HG03103 (cell line): ENCODE data around the gene PLGRKT.
"Not testable (repeated sequence)": the region's sequence is repeated elsewhere in the genome, so short reads cannot be mapped to it uniquely, and the experiment has no call there.

Experiments
- ATAC-seq: cut with Tn5 transposase; IDR thresholded peaks from one replicate; pipeline ENCODE4 v1.9.1; 2021; ENCODE audit warnings: low read depth; ENCODE audit not compliant: unreplicated experiment

PLGRKT gene

GRCh38 chr9:5433841-5434810 is 3.6 kb downstream of the PLGRKT start:
- ATAC-seq = not testable (repeated sequence)

GRCh38 chr9:5433328-5433727 is 4.4 kb downstream of the PLGRKT start:
- not testable (repeated sequence) for ATAC-seq

GRCh38 chr9:5432890-5433289 is 4.8 kb downstream of the PLGRKT start:
- not testable (repeated sequence) for ATAC-seq

GRCh38 chr9:5430912-5431311 is 6.8 kb downstream of the PLGRKT start:
- ATAC-seq = no peak

GRCh38 chr9:5429873-5430564 is 7.7 kb downstream of the PLGRKT start:
- no peak for ATAC-seq

- no peak for ATAC-seq
Measured at GRCh38 chr9:5428794-5429528, 8.8 kb downstream of the PLGRKT start.

- no peak for ATAC-seq
Measured at GRCh38 chr9:5428172-5428571, 9.6 kb downstream of the PLGRKT start.

- no peak for ATAC-seq
Measured at GRCh38 chr9:5427005-5427404, 10.7 kb downstream of the PLGRKT start.

GRCh38 chr9:5425006-5425628 is 12.6 kb downstream of the PLGRKT start:
- ATAC-seq = no peak

- no peak for ATAC-seq
Measured at GRCh38 chr9:5422276-5422675, 15.4 kb downstream of the PLGRKT start.

- ATAC-seq = no peak
Measured at GRCh38 chr9:5421163-5421562, 16.6 kb downstream of the PLGRKT start.

GRCh38 chr9:5419987-5420386 is 17.7 kb downstream of the PLGRKT start:
- ATAC-seq = no peak

GRCh38 chr9:5418481-5418880 is 19.2 kb downstream of the PLGRKT start:
- ATAC-seq = no peak

- ATAC-seq = no peak
Measured at GRCh38 chr9:5416953-5417352, 20.8 kb downstream of the PLGRKT start.

- ATAC-seq = no peak
Measured at GRCh38 chr9:5408596-5408995, 29.1 kb downstream of the PLGRKT start.

GRCh38 chr9:5402217-5402616 is 35.5 kb downstream of the PLGRKT start:
- no peak for ATAC-seq

GRCh38 chr9:5397547-5397946 is 40.2 kb downstream of the PLGRKT start:
- ATAC-seq = not testable (repeated sequence)

GRCh38 chr9:5395428-5395827 is 42.3 kb downstream of the PLGRKT start:
- no peak for ATAC-seq

- not testable (repeated sequence) for ATAC-seq
Measured at GRCh38 chr9:5393976-5394375, 43.7 kb downstream of the PLGRKT start.

- ATAC-seq = no peak
Measured at GRCh38 chr9:5393497-5393896, 44.2 kb downstream of the PLGRKT start.

GRCh38 chr9:5392285-5392684 is 45.4 kb downstream of the PLGRKT start:
- ATAC-seq = no peak
